ENCODE results near the gene ANKRD28. TPM values are rescaled to one million over a fixed set of nuclear protein-coding genes. Genes with fewer than 3 reads are reported as not detected.

ANKRD28 gene
- total and polyA plus RNA-seq, 2 of the 8 experiments (the other 6 are each of a cell fraction or from before 2014, with no cell fraction given): 39.1 to 61.7 TPM

- no peak overlapping the region for H2AFZ ChIP-seq (ENCODE audit: low read length)
- H3K4me1 ChIP-seq (replicated peaks in 1 of 4; ENCODE audit: control insufficient read depth in 3 of 4, insufficient read depth in 4 of 4, low read length in 3 of 4): peaks cover 0 to 3% (median 0%) of the 10 kb centered on the region in 4 experiments; a peak in 1 of 7 replicates
- H2AK5ac ChIP-seq (ENCODE audit: low read depth, low read length): no peak overlapping the region
- no peak overlapping the region for H4K5ac ChIP-seq (ENCODE audit: insufficient read length, low read depth, low read length)
- no peak overlapping the region for H3K4me3 ChIP-seq (ENCODE audit: extremely low read depth in 1 of 4, insufficient read depth in 2 of 4, low read depth in 3 of 4, low read length in 4 of 4)
- no peak overlapping the region for H2BK12ac ChIP-seq (ENCODE audit: low read depth, low read length)
- H3K56ac ChIP-seq (replicated peaks; ENCODE audit: insufficient read length, low read depth, low read length): no peak overlapping the region
- peaks cover 3 to 4% of the 10 kb centered on the region in 2 experiments for H4K20me1 ChIP-seq (replicated peaks in 1 of 2; ENCODE audit: control insufficient read depth in 1 of 2, insufficient read depth in 2 of 2, low read length in 2 of 2)
- no peak overlapping the region for H3K9ac ChIP-seq (replicated peaks in 1 of 4; ENCODE audit: extremely low read depth in 1 of 4, low read depth in 3 of 4, low read length in 3 of 4)
- H3K14ac ChIP-seq (ENCODE audit: insufficient read length): no peak overlapping the region
- no peak overlapping the region for H3K27ac ChIP-seq (ENCODE audit: low read depth, low read length)
- FAIRE-seq (no peak), DNase-seq (ENCODE audit: low read depth in 1 of 2, low spot score in 2 of 2) (no peak)
- no peak overlapping the region for H3K4ac ChIP-seq (replicated peaks; ENCODE audit: insufficient read length, low read depth, low read length)
- H3K27me3 ChIP-seq (replicated peaks in 1 of 4; ENCODE audit: control insufficient read depth in 3 of 4, extremely low read depth in 1 of 4, insufficient read depth in 3 of 4, low read length in 3 of 4): no peaks in the 10 kb centered on the region
- WGBS, 2 experiments (ENCODE audit: extremely low coverage in 1 of 2, insufficient coverage in 1 of 2, insufficient read length in 1 of 2, insufficient replicate concordance in 2 of 2, low coverage in 1 of 2, low lambda C conversion rate in 2 of 2, missing lambda C conversion rate in 1 of 2): 76% methylated on average over 4 of the region's 4 CpGs; no CpG with 5 or more reads in 1 of the 2 experiments
- no peaks in the 10 kb centered on the region; the same call in none of the 2 replicates for H3K79me1 ChIP-seq (ENCODE audit: low read depth, low read length)
- no peaks in the 10 kb centered on the region for H3K9me3 ChIP-seq (ENCODE audit: insufficient read depth in 2 of 2, low read depth in 1 of 2, low read length in 1 of 2)
- H3K36me3 ChIP-seq (ENCODE audit: control insufficient read depth in 2 of 4, insufficient read depth in 4 of 4, low read length in 3 of 4): no peaks in the 10 kb centered on the region
- H4K8ac ChIP-seq (ENCODE audit: extremely low read depth, insufficient read depth, low read length): no peak overlapping the region
- POLR2A ChIA-PET (ENCODE audit: partially characterized antibody): no interaction called here
- no peak for TF ChIP-seq CHD1 (IDR thresholded peaks at IDR 0.05; ENCODE audit: low read depth, low read length)
- TF ChIP-seq SP1 (IDR thresholded peaks at IDR 0.05; ENCODE audit: low read depth, low read length): no peak
- no peak for TF ChIP-seq ASH2L (IDR thresholded peaks at IDR 0.05; ENCODE audit: low read length)
- TF ChIP-seq RXRA (IDR thresholded peaks at IDR 0.05; ENCODE audit: insufficient read depth, low read depth, low read length): no peak
- no peak for TF ChIP-seq SP2 (IDR thresholded peaks at IDR 0.05; ENCODE audit: low read length)
- no peak for TF ChIP-seq TCF12 (IDR thresholded peaks at IDR 0.05; ENCODE audit: low read depth, low read length)
- TF ChIP-seq MAFK (IDR thresholded peaks at IDR 0.05; ENCODE audit: low read depth, low read length): no peak
- no peak for TF ChIP-seq BCL11A (IDR thresholded peaks at IDR 0.05; ENCODE audit: low read depth in 2 of 2, low read length in 2 of 2)
- no peak for TF ChIP-seq POLR2AphosphoS5 (IDR thresholded peaks at IDR 0.05; ENCODE audit: low read depth, low read length)
- TF ChIP-seq NANOG (IDR thresholded peaks at IDR 0.05; ENCODE audit: insufficient read depth, low read depth, low read length, poor library complexity, severe bottlenecking): no peak
- no peak for TF ChIP-seq SAP30 (IDR thresholded peaks at IDR 0.05; ENCODE audit: insufficient read depth, insufficient replicate concordance, low read length)
- TF ChIP-seq KDM1A (IDR thresholded peaks at IDR 0.05; ENCODE audit: borderline replicate concordance, low read length): no peak
- TF ChIP-seq USF2 (IDR thresholded peaks at IDR 0.05; ENCODE audit: low read length): no peak
- CTCF ChIA-PET (ENCODE audit: partially characterized antibody): no interaction called here
- H3K23ac ChIP-seq (ENCODE audit: insufficient read length): no peak overlapping the region
- no peak overlapping the region for H2BK20ac ChIP-seq (ENCODE audit: low read length)
- H3K79me2 ChIP-seq (ENCODE audit: control insufficient read depth in 1 of 2, insufficient read depth in 2 of 2, low read length in 2 of 2): peaks cover 4 to 95% of the 10 kb centered on the region in 2 experiments; a peak in 2 of 4 replicates
- no peak overlapping the region for H2BK120ac ChIP-seq (replicated peaks; ENCODE audit: low read depth, low read length)
- no peaks in the 10 kb centered on the region for H3K23me2 ChIP-seq (ENCODE audit: low read depth, low read length)
- no peak overlapping the region for H3K4me2 ChIP-seq (ENCODE audit: insufficient read depth in 1 of 2, low read depth in 2 of 2, low read length in 2 of 2)
- no peak overlapping the region for H2BK5ac ChIP-seq (ENCODE audit: low read depth, low read length)
- no peak overlapping the region for H2BK15ac ChIP-seq (ENCODE audit: low read length)
- no peak overlapping the region for H4K91ac ChIP-seq (replicated peaks; ENCODE audit: insufficient read length, low read length)
- no peak overlapping the region for H3K18ac ChIP-seq (ENCODE audit: extremely low read depth, low read length)
Observed at GRCh38 chr3:15825016-15825415, 27.2 kb upstream of the ANKRD28 start.
